CD14-positive monocyte (primary cell): ENCODE results near the gene BAZ1A. TPM values are rescaled to one million over a fixed set of nuclear protein-coding genes. Genes with fewer than 3 reads are reported as not detected.
A peak's percentile ranks its signal among the peaks of the same experiment; 100 is the strongest.

ENCODE experiments used
- DNase-seq, 3 donors: peaks; one replicate each; pipeline ENCODE4 v3.0.0-alpha.2; 2011 to 2022
- H2AFZ ChIP-seq: 2 replicates; pipeline ENCODE4 v1.6.0; 2012; ENCODE audit warnings: mild to moderate bottlenecking, low read depth, low read length, inconsistent platforms; ENCODE audit not compliant: insufficient read depth, poor library complexity, severe bottlenecking
- H3K27ac ChIP-seq, 2 donors: 1 replicate in 1 of 2; 2 replicates in 1 of 2; pipeline ENCODE4 v1.5.1; 2012 to 2013; ENCODE audit warnings: low read length in 2 of 2, control low read depth in 1 of 2, inconsistent platforms in 1 of 2, low read depth in 1 of 2, mild to moderate bottlenecking in 1 of 2
- H3K27me3 ChIP-seq, 2 donors: one replicate each; pipeline versions ENCODE4 v1.6.0 to v1.6.1; 2011 to 2013; ENCODE audit warnings: low read length in 2 of 2; ENCODE audit not compliant: control insufficient read depth in 2 of 2, insufficient read depth in 2 of 2
- H3K36me3 ChIP-seq, 2 donors: replicated peaks in 1 of 2; 1 replicate in 1 of 2; 2 replicates in 1 of 2; pipeline versions ENCODE4 v1.5.1 to v1.6.1; 2012 to 2013; ENCODE audit warnings: low read length in 2 of 2, control low read depth in 1 of 2, inconsistent platforms in 1 of 2, mild to moderate bottlenecking in 1 of 2; ENCODE audit not compliant: insufficient read depth in 2 of 2, control insufficient read depth in 1 of 2
- H3K4me1 ChIP-seq, 2 donors: 1 replicate in 1 of 2; 2 replicates in 1 of 2; pipeline versions ENCODE4 v1.5.1 to v1.6.1; 2012 to 2013; ENCODE audit warnings: low read length in 2 of 2, control low read depth in 1 of 2, inconsistent platforms in 1 of 2, mild to moderate bottlenecking in 1 of 2, moderate library complexity in 1 of 2; ENCODE audit not compliant: insufficient read depth in 2 of 2, control insufficient read depth in 1 of 2
- H3K4me2 ChIP-seq: replicated peaks from 2 replicates; pipeline ENCODE3; 2012; ENCODE audit warnings: low read length, moderate library complexity, mild to moderate bottlenecking; ENCODE audit not compliant: poor library complexity, severe bottlenecking; ENCODE audit errors: extremely low read depth
- H3K4me3 ChIP-seq, 3 experiments: fragments of 200-600 bp in 1 of 3; sonication (generic) in 1 of 3; replicated peaks in 1 of 3; 1 replicate in 2 of 3; 2 replicates in 1 of 3; pipeline ENCODE4 v1.5.1; 2011 to 2013; ENCODE audit warnings: low read length in 3 of 3, mild to moderate bottlenecking in 3 of 3, control low read depth in 2 of 3, low read depth in 2 of 3, inconsistent platforms in 1 of 3, moderate library complexity in 1 of 3
- H3K79me2 ChIP-seq: 2 replicates; pipeline ENCODE4 v1.6.0; 2012; ENCODE audit warnings: mild to moderate bottlenecking, control low read depth, inconsistent platforms, low read length, moderate library complexity; ENCODE audit not compliant: insufficient read depth
- H3K9ac ChIP-seq: 2 replicates; pipeline ENCODE4 v1.6.0; 2017; ENCODE audit warnings: low read length, mild to moderate bottlenecking; ENCODE audit not compliant: insufficient read depth, poor library complexity, severe bottlenecking
- H3K9me3 ChIP-seq, 2 donors: replicated peaks in 1 of 2; 1 replicate in 1 of 2; 2 replicates in 1 of 2; pipeline versions ENCODE4 v1.5.1 to v1.6.1; 2012 to 2013; ENCODE audit warnings: low read length in 2 of 2, control low read depth in 1 of 2; ENCODE audit not compliant: control insufficient read depth in 1 of 2, insufficient read depth in 1 of 2
- H4K20me1 ChIP-seq: 2 replicates; pipeline ENCODE4 v1.6.0; 2012; ENCODE audit warnings: mild to moderate bottlenecking, low read length, control low read depth, moderate library complexity; ENCODE audit not compliant: insufficient read depth
- H3K27ac Mint-ChIP-seq, 7 donors: one replicate each; pipeline ENCODE4 v1.8.0; 2020; ENCODE audit warnings: mild to moderate bottlenecking in 7 of 7, mixed read lengths in 7 of 7, moderate library complexity in 6 of 7, inconsistent platforms in 2 of 7
- H3K27me3 Mint-ChIP-seq, 3 donors: one replicate each; pipeline ENCODE4 v1.8.0; 2021 to 2022; ENCODE audit warnings: low read depth in 3 of 3, mild to moderate bottlenecking in 3 of 3, mixed read lengths in 3 of 3, moderate library complexity in 3 of 3, inconsistent platforms in 1 of 3
- H3K36me3 Mint-ChIP-seq, 2 donors: one replicate each; pipeline ENCODE4 v1.8.0; 2020; ENCODE audit warnings: mixed read lengths in 2 of 2, inconsistent platforms in 1 of 2, mild to moderate bottlenecking in 1 of 2
- H3K4me1 Mint-ChIP-seq: one replicate; pipeline ENCODE4 v1.8.0; 2020; ENCODE audit warnings: mild to moderate bottlenecking, mixed read lengths
- H3K4me3 Mint-ChIP-seq, 2 donors: one replicate each; pipeline ENCODE4 v1.8.0; 2020; ENCODE audit warnings: mild to moderate bottlenecking in 2 of 2, mixed read lengths in 2 of 2, moderate library complexity in 1 of 2
- H3K9me3 Mint-ChIP-seq, 7 donors: one replicate each; pipeline ENCODE4 v1.8.0; 2020 to 2022; ENCODE audit warnings: mixed read lengths in 7 of 7, mild to moderate bottlenecking in 6 of 7, moderate library complexity in 6 of 7, inconsistent platforms in 2 of 7
- CTCF ChIP-seq: fragments of 200-600 bp; IDR thresholded peaks from one replicate; pipeline ENCODE4 v1.8.0; 2022; ENCODE audit warnings: antibody characterized with exemption, mild to moderate bottlenecking
- WGBS: methylation state at CpG from one replicate; pipeline ENCODE4 v1.1.5; 2013; ENCODE audit warnings: missing lambda C conversion rate; ENCODE audit not compliant: insufficient coverage; 5-methylcytosine and 5-hydroxymethylcytosine counted together
- intact Hi-C, 2 donors: fragments of 100-400 bp; cut with micrococcal nuclease; formaldehyde crosslinking; loops; one replicate each; pipeline versions ENCODE4 v1.15.0 to v1.15.1; 2023
- polyA plus RNA-seq, 3 donors: library from polyadenylated mRNA; depleted of rRNA in 1 of 3; unstranded in 2 of 3; stranded (reverse) in 1 of 3; fragments of 300-500 nt in 2 of 3; fragments of >200 nt in 1 of 3; fragmentation: Illumina TruSeq in 2 of 3; gene quantifications; 1 replicate in 2 of 3; 2 replicates in 1 of 3; pipeline ENCODE4 v1.2.3, GENCODE V29; 2012 to 2021

The BAZ1A gene
- polyA plus RNA-seq, 3 donors, result 7.3 to 25.5 (median 12.7) TPM

GRCh38 chr14:34750670-34751069 lies 124.5 kb downstream of the BAZ1A start:
- Mint-ChIP-seq H3K4me1 (no peaks in the 10 kb centered on the region), H3K9me3 (no peaks in the 10 kb centered on the region), H3K27ac (peak overlapping the region in 1 of 7 donors; percentile 3), H3K4me3 (no peak overlapping the region), H3K27me3 (no peaks in the 10 kb centered on the region), H3K36me3 (peaks cover 39 to 56% of the 10 kb centered on the region in 2 donors)
- intact Hi-C loops, result loop anchor here in 1 of 2 donors (10.0 kb wide), 1 partner anchor 166 kb away; no protein-coding TSS in a partner anchor
- no peak overlapping the region for H2AFZ ChIP-seq
- no peak overlapping the region for H3K4me3 ChIP-seq
- H3K27ac ChIP-seq, result no peak overlapping the region
- no peaks in the 10 kb centered on the region for H3K9me3 ChIP-seq
- DNase-seq, result no peak
- H3K27me3 ChIP-seq, result no peaks in the 10 kb centered on the region
- TF ChIP-seq CTCF, result no peak
- no peaks in the 10 kb centered on the region for H4K20me1 ChIP-seq
- no peaks in the 10 kb centered on the region for H3K4me1 ChIP-seq
- H3K36me3 ChIP-seq, result peaks cover 41 to 52% of the 10 kb centered on the region in 2 donors
- no peak overlapping the region for H3K4me2 ChIP-seq
- H3K9ac ChIP-seq, result no peak overlapping the region
- no peaks in the 10 kb centered on the region for H3K79me2 ChIP-seq

- TF ChIP-seq CTCF, result no peak
- H3K36me3 Mint-ChIP-seq, result peaks cover 35 to 52% of the 10 kb centered on the region in 2 donors
- no peaks in the 10 kb centered on the region for H3K27me3 ChIP-seq
- intact Hi-C loops, result loop anchor here in 1 of 2 donors (10.0 kb wide), 1 partner anchor 165 kb away; no protein-coding TSS in a partner anchor
- no peak overlapping the region for H2AFZ ChIP-seq
- H3K27ac ChIP-seq, result no peak overlapping the region
- 100% methylated on average over 1 of the region's 2 CpGs for WGBS
- H3K9me3 Mint-ChIP-seq, result no peaks in the 10 kb centered on the region
- H3K79me2 ChIP-seq, result no peaks in the 10 kb centered on the region
- peak overlapping the region in 2 of 7 donors; percentile 41 to 59 for H3K27ac Mint-ChIP-seq
- DNase-seq, result no peak
- H3K9me3 ChIP-seq, result no peaks in the 10 kb centered on the region
- no peak overlapping the region for H3K4me3 ChIP-seq
- no peak overlapping the region for H3K9ac ChIP-seq
- H3K4me3 Mint-ChIP-seq, result no peak overlapping the region
- H3K4me1 ChIP-seq, result no peaks in the 10 kb centered on the region
- H3K36me3 ChIP-seq, result peaks cover 37 to 47% of the 10 kb centered on the region in 2 donors
- H3K27me3 Mint-ChIP-seq, result no peaks in the 10 kb centered on the region
- H4K20me1 ChIP-seq, result no peaks in the 10 kb centered on the region
- no peak overlapping the region for H3K4me2 ChIP-seq
- no peaks in the 10 kb centered on the region for H3K4me1 Mint-ChIP-seq
Measured at GRCh38 chr14:34750233-34750632, 124.9 kb downstream of the BAZ1A start.
